Neural progenitor cell (in vitro differentiated cells): ENCODE measurements around the gene FMN1. TPM values are rescaled to one million over a fixed set of nuclear protein-coding genes. Genes with fewer than 3 reads are reported as not detected.

ENCODE experiments used
- DNase-seq: peaks from one replicate; pipeline ENCODE4 v3.0.0-alpha.2; 2016; ENCODE audit warnings: low spot score
- H2AFZ ChIP-seq: fragments of 200-600 bp; sonication (generic); replicated peaks from 2 replicates; pipeline ENCODE4 v1.6.1; 2016; ENCODE audit warnings: antibody characterized with exemption
- H3F3A ChIP-seq: fragments of 200-600 bp; sonication (generic); 2 replicates; pipeline ENCODE4 v1.6.1; 2016; ENCODE audit warnings: antibody characterized with exemption, low read depth
- H3K27ac ChIP-seq: fragments of 200-600 bp; sonication (generic); 2 replicates; pipeline ENCODE4 v1.5.1; 2016; ENCODE audit warnings: mild to moderate bottlenecking
- H3K27me3 ChIP-seq: fragments of 200-600 bp; sonication (generic); 2 replicates; pipeline ENCODE4 v1.6.1; 2016; ENCODE audit warnings: mild to moderate bottlenecking, moderate library complexity
- H3K36me3 ChIP-seq: fragments of 200-600 bp; sonication (generic); 2 replicates; pipeline ENCODE4 v1.5.1; 2016
- H3K4me1 ChIP-seq: fragments of 200-600 bp; sonication (generic); 2 replicates; pipeline ENCODE4 v1.6.1; 2016; ENCODE audit warnings: mixed run types
- H3K4me2 ChIP-seq: fragments of 200-600 bp; sonication (generic); 2 replicates; pipeline ENCODE4 v1.6.1; 2016
- H3K4me3 ChIP-seq: fragments of 200-600 bp; sonication (generic); 2 replicates; pipeline ENCODE4 v1.5.1; 2016
- H3K79me2 ChIP-seq: fragments of 200-600 bp; sonication (generic); 2 replicates; pipeline ENCODE4 v1.6.1; 2016; ENCODE audit warnings: low read depth
- H3K9ac ChIP-seq: fragments of 200-600 bp; sonication (generic); 2 replicates; pipeline ENCODE4 v1.6.1; 2016
- H3K9me3 ChIP-seq: fragments of 200-600 bp; sonication (generic); 2 replicates; pipeline ENCODE4 v1.5.1; 2016; ENCODE audit warnings: low read depth
- H4K20me1 ChIP-seq: fragments of 200-600 bp; sonication (generic); 2 replicates; pipeline ENCODE4 v1.6.1; 2016; ENCODE audit warnings: low read depth
- H3K27ac Mint-ChIP-seq: 3 replicates; pipeline ENCODE4 v1.8.0; 2021; ENCODE audit warnings: mixed read lengths
- H3K27me3 Mint-ChIP-seq: 2 replicates; pipeline ENCODE4 v1.8.0; 2022; ENCODE audit warnings: low read depth, mild to moderate bottlenecking, inconsistent platforms, moderate library complexity, mixed read lengths; ENCODE audit not compliant: insufficient read depth
- H3K36me3 Mint-ChIP-seq: 3 replicates; pipeline ENCODE4 v1.8.0; 2021; ENCODE audit warnings: mixed read lengths
- H3K4me1 Mint-ChIP-seq: 3 replicates; pipeline ENCODE4 v1.8.0; 2021; ENCODE audit warnings: mixed read lengths
- H3K4me3 Mint-ChIP-seq: 3 replicates; pipeline ENCODE4 v1.8.0; 2021; ENCODE audit warnings: mild to moderate bottlenecking, moderate library complexity, mixed read lengths
- H3K9me3 Mint-ChIP-seq: 3 replicates; pipeline ENCODE4 v1.8.0; 2020; ENCODE audit warnings: mixed read lengths
- CTCF ChIP-seq: fragments of 200-600 bp; sonication (generic); IDR thresholded peaks from 2 replicates; pipeline ENCODE4 v1.5.1; 2017; ENCODE audit warnings: antibody characterized with exemption, mild to moderate bottlenecking
- EZH2 ChIP-seq: fragments of 200-600 bp; sonication (generic); IDR thresholded peaks from 2 replicates; pipeline ENCODE4 v1.6.1; 2017; ENCODE audit warnings: antibody characterized with exemption, mild to moderate bottlenecking, moderate library complexity
- EZH2phosphoT487 ChIP-seq: fragments of 200-600 bp; sonication (generic); IDR thresholded peaks from 2 replicates; pipeline ENCODE4 v1.6.1; 2017; ENCODE audit warnings: antibody characterized with exemption
- total RNA-seq: library from RNA; depleted of rRNA; stranded (reverse); fragments of >200 nt; gene quantifications from 2 replicates; pipeline ENCODE4 v1.2.3, GENCODE V29; 2015; ENCODE audit warnings: low replicate concordance

FMN1 gene
- total RNA-seq, 1 donor from 2014 or later = 5.7 TPM

- H3K36me3 ChIP-seq = no peaks in the 10 kb centered on the region
- peaks cover 24% of the 10 kb centered on the region for H3F3A ChIP-seq
- no peak overlapping the region for H3K27ac ChIP-seq
- H3K4me3 ChIP-seq = peak overlapping the region; percentile 53
- Mint-ChIP-seq H3K36me3 (no peaks in the 10 kb centered on the region), H3K4me3 (peak overlapping the region; percentile 91), H3K27me3 (peaks cover 6% of the 10 kb centered on the region), H3K4me1 (peaks cover 41% of the 10 kb centered on the region), H3K9me3 (no peaks in the 10 kb centered on the region), H3K27ac (no peak overlapping the region)
- no peaks in the 10 kb centered on the region for H4K20me1 ChIP-seq
- peaks cover 22% of the 10 kb centered on the region for H3K4me1 ChIP-seq
- peak overlapping the region; percentile 85 for H2AFZ ChIP-seq
- TF ChIP-seq EZH2 (no peak), CTCF (no peak), EZH2phosphoT487 (no peak)
- peak overlapping the region; percentile 79 for H3K4me2 ChIP-seq
- H3K27me3 ChIP-seq = no peaks in the 10 kb centered on the region
- DNase-seq = peak; percentile 57
- H3K9ac ChIP-seq = no peak overlapping the region
- no peaks in the 10 kb centered on the region for H3K9me3 ChIP-seq
- H3K79me2 ChIP-seq = no peaks in the 10 kb centered on the region
These were observed 277 bp downstream of the FMN1 start for GRCh38 chr15:33194237-33194636.

GRCh38 chr15:33191591-33191990 lies 2.9 kb downstream of the FMN1 start:
- no peak for TF ChIP-seq CTCF
- no peak for TF ChIP-seq EZH2phosphoT487
- TF ChIP-seq EZH2 = no peak

GRCh38 chr15:33190539-33190938 lies 4.0 kb downstream of the FMN1 start:
- H2AFZ ChIP-seq = no peak overlapping the region
- H3K4me3 Mint-ChIP-seq = no peak overlapping the region
- no peak overlapping the region for H3K4me3 ChIP-seq
- H3K9ac ChIP-seq = no peak overlapping the region
- H3K4me1 Mint-ChIP-seq = peaks cover 36% of the 10 kb centered on the region
- no peaks in the 10 kb centered on the region for H3K27me3 ChIP-seq
- no peaks in the 10 kb centered on the region for H3K36me3 Mint-ChIP-seq
- no peak for DNase-seq
- peak overlapping the region; percentile 33 for H3K27ac Mint-ChIP-seq
- H3K36me3 ChIP-seq = no peaks in the 10 kb centered on the region
- H3K27me3 Mint-ChIP-seq = peaks cover 4% of the 10 kb centered on the region
- no peaks in the 10 kb centered on the region for H3K79me2 ChIP-seq
- H4K20me1 ChIP-seq = no peaks in the 10 kb centered on the region
- no peak overlapping the region for H3K4me2 ChIP-seq
- H3K9me3 Mint-ChIP-seq = no peaks in the 10 kb centered on the region
- H3K9me3 ChIP-seq = no peaks in the 10 kb centered on the region
- no peak overlapping the region for H3K27ac ChIP-seq
- peaks cover 23% of the 10 kb centered on the region for H3F3A ChIP-seq
- peaks cover 22% of the 10 kb centered on the region for H3K4me1 ChIP-seq
- no peak for TF ChIP-seq EZH2
- no peak for TF ChIP-seq CTCF
- TF ChIP-seq EZH2phosphoT487 = no peak

More at GRCh38 chr15:33191591-33191990, 2.9 kb downstream of the FMN1 start:
- H3K9me3 Mint-ChIP-seq = no peaks in the 10 kb centered on the region
- Histone ChIP-seq H3K36me3 (no peaks in the 10 kb centered on the region), H3F3A (peaks cover 24% of the 10 kb centered on the region), H3K9me3 (no peaks in the 10 kb centered on the region), H3K27ac (no peak overlapping the region), H3K4me1 (peaks cover 22% of the 10 kb centered on the region), H2AFZ (no peak overlapping the region), H3K27me3 (no peaks in the 10 kb centered on the region), H3K4me2 (no peak overlapping the region), H3K79me2 (no peaks in the 10 kb centered on the region), H4K20me1 (no peaks in the 10 kb centered on the region), H3K4me3 (no peak overlapping the region), H3K9ac (no peak overlapping the region)
- H3K27ac Mint-ChIP-seq = no peak overlapping the region
- H3K4me3 Mint-ChIP-seq = no peak overlapping the region
- no peak for DNase-seq
- H3K27me3 Mint-ChIP-seq = peaks cover 4% of the 10 kb centered on the region
- peaks cover 39% of the 10 kb centered on the region for H3K4me1 Mint-ChIP-seq
- no peaks in the 10 kb centered on the region for H3K36me3 Mint-ChIP-seq
